GM12878 (cell line): ENCODE data around the gene PDZRN4. TPM values are rescaled to one million over a fixed set of nuclear protein-coding genes. Genes with fewer than 3 reads are reported as not detected.

Experiments used
- ATAC-seq: fragments of 200-7000 bp; cut with Tn5 transposase; 3 replicates; pipeline ENCODE4 v1.9.1; 2020; ENCODE audit warnings: mild to moderate bottlenecking, moderate library complexity
- BruUV-seq: library from RNA; stranded (reverse); fragments of 400-500 nt; replicated peaks from 2 replicates; lab custom pipeline; 2021; lab: Mats Ljungman, UMichigan
- CTCF ChIA-PET: fragments of 300-600 bp; sonication (Branson Sonifier 250); formaldehyde crosslinking; extraction: SDS; loops from one replicate; lab custom pipeline; 2021; ENCODE audit warnings: inconsistent platforms; lab: Yijun Ruan, JAX
- POLR2A ChIA-PET: fragments of 350-600 bp; formaldehyde crosslinking; extraction: SDS; loops from one replicate; lab custom pipeline; 2021; ENCODE audit warnings: inconsistent platforms; lab: Charles Lee
- RAD21 ChIA-PET: fragments of 300-600 bp; sonication (Branson Sonifier 250); formaldehyde crosslinking; loops from one replicate; lab custom pipeline; 2023; ENCODE audit warnings: antibody characterized with exemption; ENCODE audit not compliant: unreplicated experiment; lab: Charles Lee
- SMC1A ChIA-PET: fragments of 300-600 bp; sonication (Branson Sonifier 250); formaldehyde crosslinking; loops from one replicate; lab custom pipeline; 2023; ENCODE audit not compliant: unreplicated experiment, uncharacterized antibody; lab: Charles Lee
- DNase-seq: peaks from one replicate; pipeline ENCODE4 v3.0.0-alpha.2; 2011; ENCODE audit warnings: low read depth, low spot score
- FAIRE-seq: peaks from 3 replicates; lab custom pipeline; 2011; peaks lifted over from hg19 to GRCh38; lab: Jason Lieb, UNC
- H2AFZ ChIP-seq: 2 replicates; pipeline ENCODE4 v1.6.0; 2011; ENCODE audit warnings: low read depth, low read length, control low read depth; ENCODE audit not compliant: control insufficient read depth
- H3K27ac ChIP-seq: 2 replicates; pipeline ENCODE4 v1.5.1; 2011; ENCODE audit warnings: control low read depth; ENCODE audit not compliant: control insufficient read depth, insufficient read depth
- H3K27me3 ChIP-seq, 2 experiments: replicated peaks in 1 of 2; 2 replicates each; pipeline versions ENCODE4 v1.6.0 to v1.6.1; 2011; ENCODE audit warnings: low read length in 1 of 2; ENCODE audit not compliant: control insufficient read depth in 2 of 2, insufficient read depth in 2 of 2
- H3K36me3 ChIP-seq, 2 experiments: 2 replicates each; pipeline ENCODE4 v1.5.1; 2011; ENCODE audit warnings: low read length in 1 of 2; ENCODE audit not compliant: control insufficient read depth in 2 of 2, insufficient read depth in 2 of 2
- H3K4me1 ChIP-seq: 2 replicates; pipeline ENCODE4 v1.6.1; 2011; ENCODE audit warnings: mild to moderate bottlenecking, low read length, moderate library complexity, mixed read lengths; ENCODE audit not compliant: control insufficient read depth, insufficient read depth
- H3K4me2 ChIP-seq: 2 replicates; pipeline ENCODE4 v1.6.0; 2011; ENCODE audit warnings: control low read depth; ENCODE audit not compliant: control insufficient read depth, insufficient read depth
- H3K4me3 ChIP-seq: fragments of 200-600 bp; sonication (generic); 2 replicates; pipeline ENCODE4 v1.5.1; 2016
- H3K79me2 ChIP-seq: 2 replicates; pipeline ENCODE4 v1.6.0; 2011; ENCODE audit warnings: low read length; ENCODE audit not compliant: control insufficient read depth, insufficient read depth
- H3K9ac ChIP-seq: 2 replicates; pipeline ENCODE4 v1.8.0; 2011; ENCODE audit warnings: low read length, control low read depth, mixed read lengths; ENCODE audit not compliant: control insufficient read depth, insufficient read depth
- H3K9me3 ChIP-seq: replicated peaks from 3 replicates; pipeline ENCODE4 v1.5.1; 2011; ENCODE audit warnings: mild to moderate bottlenecking, low read length; ENCODE audit not compliant: control insufficient read depth, insufficient read depth
- H4K20me1 ChIP-seq: 2 replicates; pipeline ENCODE4 v1.6.0; 2011; ENCODE audit not compliant: control insufficient read depth, insufficient read depth
- JUNB ChIP-seq: IDR thresholded peaks from 2 replicates; pipeline ENCODE4 v1.6.1; 2016; ENCODE audit warnings: antibody characterized with exemption, mild to moderate bottlenecking
- JUND ChIP-seq: IDR thresholded peaks from 2 replicates; pipeline ENCODE4 v1.6.1; 2012; ENCODE audit warnings: low read depth, mild to moderate bottlenecking, low read length, improper control_type of control experiment, moderate library complexity
- MEF2B ChIP-seq: fragments of 450-650 bp; IDR thresholded peaks from 2 replicates; pipeline ENCODE4 v1.6.1; 2018; ENCODE audit warnings: mild to moderate bottlenecking, moderate library complexity; ENCODE audit not compliant: partially characterized antibody, poor library complexity, severe bottlenecking
- NFIC ChIP-seq: IDR thresholded peaks from 2 replicates; pipeline ENCODE4 v1.6.1; 2012; ENCODE audit warnings: low read depth, mild to moderate bottlenecking, inconsistent platforms, low read length, moderate library complexity
- POLR2A ChIP-seq: IDR thresholded peaks from 2 replicates; pipeline ENCODE4 v1.6.1; 2011; ENCODE audit warnings: low read depth, mild to moderate bottlenecking, low read length
- RCOR1 ChIP-seq: conservative IDR thresholded peaks from 2 replicates; pipeline ENCODE4 v1.6.1; 2012; ENCODE audit warnings: low read depth, low read length, improper control_type of control experiment
- TCF3 ChIP-seq: IDR thresholded peaks from 2 replicates; pipeline ENCODE4 v1.6.1; 2012; ENCODE audit warnings: low read depth, mild to moderate bottlenecking, low read length, borderline replicate concordance; ENCODE audit not compliant: insufficient read depth
- TCF7 ChIP-seq: IDR thresholded peaks from 2 replicates; pipeline ENCODE4 v1.6.1; 2014; ENCODE audit warnings: antibody characterized with exemption, borderline replicate concordance
- WRNIP1 ChIP-seq: IDR thresholded peaks from 2 replicates; pipeline ENCODE4 v1.6.1; 2011; ENCODE audit warnings: low read depth, low read length, improper control_type of control experiment, borderline replicate concordance
- ZBED1 ChIP-seq: IDR thresholded peaks from 2 replicates; pipeline ENCODE4 v1.6.1; 2016; ENCODE audit warnings: borderline replicate concordance
- ZSCAN29 ChIP-seq: fragments of 450-650 bp; IDR thresholded peaks from 2 replicates; pipeline ENCODE4 v1.6.1; 2017; ENCODE audit warnings: mild to moderate bottlenecking, moderate library complexity
- WGBS: methylation state at CpG from one replicate; pipeline ENCODE4 v1.1.6; 2016; ENCODE audit warnings: low lambda C conversion rate; ENCODE audit not compliant: insufficient replicate concordance, insufficient coverage; ENCODE audit errors: missing lambda C conversion rate; 5-methylcytosine and 5-hydroxymethylcytosine counted together
- in situ Hi-C: fragments of 300-500 bp; cut with MboI; formaldehyde crosslinking; loops from 9 replicates; pipeline ENCODE4 v1.14.3; 2018; ENCODE audit warnings: mixed read lengths
- intact Hi-C: fragments of 100-400 bp; cut with micrococcal nuclease; formaldehyde crosslinking; loops from one replicate; pipeline ENCODE4 v1.14.2; 2022; ENCODE audit not compliant: unreplicated experiment
- polyA plus RNA-seq, 11 experiments: library from polyadenylated mRNA; depleted of rRNA in 4 of 11; unstranded in 6 of 11; stranded (reverse) in 5 of 11; fragments of >200 nt; fragmentation: Nextera tagmentation in 4 of 11; fragmentation: Illumina TruSeq in 1 of 11; extraction: Ambion mirVana in 4 of 11; extraction: Trizol in 1 of 11; gene quantifications; 1 replicate in 1 of 11; 2 replicates in 10 of 11; pipeline versions ENCODE4 v1.2.1 to v1.2.3, GENCODE V29; 2011 to 2016; ENCODE audit warnings: inconsistent platforms in 2 of 11, missing spikeins in 2 of 11, low read depth in 1 of 11
- total RNA-seq, 4 experiments: library from RNA; depleted of rRNA in 3 of 4; stranded (reverse); fragments of >200 nt in 3 of 4; fragmentation: Illumina TruSeq in 1 of 4; extraction: Trizol in 1 of 4; gene quantifications; 2 replicates each; pipeline versions ENCODE4 v1.2.1 to v1.2.3, GENCODE V29; 2013 to 2021
- TF ChIP-seq, protein P1 (sequence below): IDR thresholded peaks from 2 replicates; pipeline ENCODE4 v1.6.1; 2011; ENCODE audit warnings: low read depth, low read length, improper control_type of control experiment, borderline replicate concordance
- TF ChIP-seq, protein P2 (sequence below): fragments of 450-650 bp; IDR thresholded peaks from 2 replicates; pipeline ENCODE4 v1.6.1; 2017; ENCODE audit warnings: low read depth, mild to moderate bottlenecking, moderate library complexity
- TF ChIP-seq, protein P3 (sequence below): IDR thresholded peaks from 2 replicates; pipeline ENCODE4 v1.6.1; 2012; ENCODE audit warnings: improper control_type of control experiment, low read depth, low read length; ENCODE audit not compliant: insufficient replicate concordance

Gene PDZRN4
- total and polyA plus RNA-seq, 10 of the 15 experiments (the other 5 are each of a cell fraction or from before 2014, with no cell fraction given), result 0.03 TPM; not detected in 9

DNA sequence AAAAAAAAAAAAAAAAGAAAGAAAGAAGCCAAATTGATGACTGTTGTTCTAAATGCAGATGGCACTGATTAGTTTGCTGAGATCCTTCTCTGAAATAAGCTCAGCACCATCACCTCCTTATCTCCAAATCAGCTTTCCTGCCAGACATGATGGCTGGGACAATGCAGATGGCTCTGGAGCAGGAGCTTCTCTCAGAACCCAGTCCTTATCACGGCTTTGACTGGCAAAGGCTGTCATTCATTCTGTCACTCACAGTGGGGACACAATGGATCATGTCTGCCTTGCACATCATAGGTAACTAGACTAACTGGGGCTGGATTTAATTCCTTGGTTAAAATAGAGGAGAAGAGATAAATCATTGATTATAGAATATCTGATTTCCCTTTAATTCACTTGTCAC lies 146.3 kb downstream of the PDZRN4 start:
- H3K27ac ChIP-seq, result no peak overlapping the region
- ATAC-seq (no peak), DNase-seq (no peak), FAIRE-seq (no peak)
- CTCF ChIA-PET, result interaction anchor here (0.6 kb wide), 2 partner anchors 11 to 29 kb away, joined by 3 read pairs; no protein-coding TSS in a partner anchor
- TF ChIP-seq TCF3 (no peak), RCOR1 (no peak), JUND (no peak), WRNIP1 (no peak), ZSCAN29 (no peak), POLR2A (no peak), MEF2B (no peak), ZBED1 (no peak), NFIC (no peak), JUNB (no peak), TCF7 (no peak)
- TF ChIP-seq, protein P1, sequence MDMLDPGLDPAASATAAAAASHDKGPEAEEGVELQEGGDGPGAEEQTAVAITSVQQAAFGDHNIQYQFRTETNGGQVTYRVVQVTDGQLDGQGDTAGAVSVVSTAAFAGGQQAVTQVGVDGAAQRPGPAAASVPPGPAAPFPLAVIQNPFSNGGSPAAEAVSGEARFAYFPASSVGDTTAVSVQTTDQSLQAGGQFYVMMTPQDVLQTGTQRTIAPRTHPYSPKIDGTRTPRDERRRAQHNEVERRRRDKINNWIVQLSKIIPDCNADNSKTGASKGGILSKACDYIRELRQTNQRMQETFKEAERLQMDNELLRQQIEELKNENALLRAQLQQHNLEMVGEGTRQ, result no peak
- TF ChIP-seq, protein P2, sequence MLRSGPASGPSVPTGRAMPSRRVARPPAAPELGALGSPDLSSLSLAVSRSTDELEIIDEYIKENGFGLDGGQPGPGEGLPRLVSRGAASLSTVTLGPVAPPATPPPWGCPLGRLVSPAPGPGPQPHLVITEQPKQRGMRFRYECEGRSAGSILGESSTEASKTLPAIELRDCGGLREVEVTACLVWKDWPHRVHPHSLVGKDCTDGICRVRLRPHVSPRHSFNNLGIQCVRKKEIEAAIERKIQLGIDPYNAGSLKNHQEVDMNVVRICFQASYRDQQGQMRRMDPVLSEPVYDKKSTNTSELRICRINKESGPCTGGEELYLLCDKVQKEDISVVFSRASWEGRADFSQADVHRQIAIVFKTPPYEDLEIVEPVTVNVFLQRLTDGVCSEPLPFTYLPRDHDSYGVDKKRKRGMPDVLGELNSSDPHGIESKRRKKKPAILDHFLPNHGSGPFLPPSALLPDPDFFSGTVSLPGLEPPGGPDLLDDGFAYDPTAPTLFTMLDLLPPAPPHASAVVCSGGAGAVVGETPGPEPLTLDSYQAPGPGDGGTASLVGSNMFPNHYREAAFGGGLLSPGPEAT, result no peak
- TF ChIP-seq, protein P3, sequence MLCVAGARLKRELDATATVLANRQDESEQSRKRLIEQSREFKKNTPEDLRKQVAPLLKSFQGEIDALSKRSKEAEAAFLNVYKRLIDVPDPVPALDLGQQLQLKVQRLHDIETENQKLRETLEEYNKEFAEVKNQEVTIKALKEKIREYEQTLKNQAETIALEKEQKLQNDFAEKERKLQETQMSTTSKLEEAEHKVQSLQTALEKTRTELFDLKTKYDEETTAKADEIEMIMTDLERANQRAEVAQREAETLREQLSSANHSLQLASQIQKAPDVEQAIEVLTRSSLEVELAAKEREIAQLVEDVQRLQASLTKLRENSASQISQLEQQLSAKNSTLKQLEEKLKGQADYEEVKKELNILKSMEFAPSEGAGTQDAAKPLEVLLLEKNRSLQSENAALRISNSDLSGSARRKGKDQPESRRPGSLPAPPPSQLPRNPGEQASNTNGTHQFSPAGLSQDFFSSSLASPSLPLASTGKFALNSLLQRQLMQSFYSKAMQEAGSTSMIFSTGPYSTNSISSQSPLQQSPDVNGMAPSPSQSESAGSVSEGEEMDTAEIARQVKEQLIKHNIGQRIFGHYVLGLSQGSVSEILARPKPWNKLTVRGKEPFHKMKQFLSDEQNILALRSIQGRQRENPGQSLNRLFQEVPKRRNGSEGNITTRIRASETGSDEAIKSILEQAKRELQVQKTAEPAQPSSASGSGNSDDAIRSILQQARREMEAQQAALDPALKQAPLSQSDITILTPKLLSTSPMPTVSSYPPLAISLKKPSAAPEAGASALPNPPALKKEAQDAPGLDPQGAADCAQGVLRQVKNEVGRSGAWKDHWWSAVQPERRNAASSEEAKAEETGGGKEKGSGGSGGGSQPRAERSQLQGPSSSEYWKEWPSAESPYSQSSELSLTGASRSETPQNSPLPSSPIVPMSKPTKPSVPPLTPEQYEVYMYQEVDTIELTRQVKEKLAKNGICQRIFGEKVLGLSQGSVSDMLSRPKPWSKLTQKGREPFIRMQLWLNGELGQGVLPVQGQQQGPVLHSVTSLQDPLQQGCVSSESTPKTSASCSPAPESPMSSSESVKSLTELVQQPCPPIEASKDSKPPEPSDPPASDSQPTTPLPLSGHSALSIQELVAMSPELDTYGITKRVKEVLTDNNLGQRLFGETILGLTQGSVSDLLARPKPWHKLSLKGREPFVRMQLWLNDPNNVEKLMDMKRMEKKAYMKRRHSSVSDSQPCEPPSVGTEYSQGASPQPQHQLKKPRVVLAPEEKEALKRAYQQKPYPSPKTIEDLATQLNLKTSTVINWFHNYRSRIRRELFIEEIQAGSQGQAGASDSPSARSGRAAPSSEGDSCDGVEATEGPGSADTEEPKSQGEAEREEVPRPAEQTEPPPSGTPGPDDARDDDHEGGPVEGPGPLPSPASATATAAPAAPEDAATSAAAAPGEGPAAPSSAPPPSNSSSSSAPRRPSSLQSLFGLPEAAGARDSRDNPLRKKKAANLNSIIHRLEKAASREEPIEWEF, result no peak
- H3K9me3 ChIP-seq, result no peaks in the 10 kb centered on the region
- H3K4me2 ChIP-seq, result no peak overlapping the region
- RAD21 ChIA-PET, result no interaction called here
- H3K4me3 ChIP-seq, result no peak overlapping the region
- intact Hi-C loops (no loop called here), in situ Hi-C loops (no loop called here)
- H4K20me1 ChIP-seq, result no peaks in the 10 kb centered on the region
- no TSS peak for BruUV-seq
- no peaks in the 10 kb centered on the region for H3K79me2 ChIP-seq
- H3K9ac ChIP-seq, result no peak overlapping the region
- WGBS, result 0% methylated on average over 1 of the region's 1 CpG
- H3K4me1 ChIP-seq, result no peaks in the 10 kb centered on the region
- H3K27me3 ChIP-seq, result no peaks in the 10 kb centered on the region
- H3K36me3 ChIP-seq, result no peaks in the 10 kb centered on the region
- SMC1A ChIA-PET, result no interaction called here
- no peak overlapping the region for H2AFZ ChIP-seq
- POLR2A ChIA-PET, result no interaction called here
